CD14-positive monocyte (primary cell): Measurements from ENCODE around the gene RBM4B. TPM values are rescaled to one million over a fixed set of nuclear protein-coding genes. Genes with fewer than 3 reads are reported as not detected.

ENCODE experiments used
- DNase-seq, 3 donors: peaks; one replicate each; pipeline ENCODE4 v3.0.0-alpha.2; 2011 to 2022
- H2AFZ ChIP-seq: 2 replicates; pipeline ENCODE4 v1.6.0; 2012; ENCODE audit warnings: mild to moderate bottlenecking, low read depth, low read length, inconsistent platforms; ENCODE audit not compliant: insufficient read depth, poor library complexity, severe bottlenecking
- H3K27ac ChIP-seq, 2 donors: 1 replicate in 1 of 2; 2 replicates in 1 of 2; pipeline ENCODE4 v1.5.1; 2012 to 2013; ENCODE audit warnings: low read length in 2 of 2, control low read depth in 1 of 2, inconsistent platforms in 1 of 2, low read depth in 1 of 2, mild to moderate bottlenecking in 1 of 2
- H3K27me3 ChIP-seq, 2 donors: one replicate each; pipeline versions ENCODE4 v1.6.0 to v1.6.1; 2011 to 2013; ENCODE audit warnings: low read length in 2 of 2; ENCODE audit not compliant: control insufficient read depth in 2 of 2, insufficient read depth in 2 of 2
- H3K36me3 ChIP-seq, 2 donors: replicated peaks in 1 of 2; 1 replicate in 1 of 2; 2 replicates in 1 of 2; pipeline versions ENCODE4 v1.5.1 to v1.6.1; 2012 to 2013; ENCODE audit warnings: low read length in 2 of 2, control low read depth in 1 of 2, inconsistent platforms in 1 of 2, mild to moderate bottlenecking in 1 of 2; ENCODE audit not compliant: insufficient read depth in 2 of 2, control insufficient read depth in 1 of 2
- H3K4me1 ChIP-seq, 2 donors: 1 replicate in 1 of 2; 2 replicates in 1 of 2; pipeline versions ENCODE4 v1.5.1 to v1.6.1; 2012 to 2013; ENCODE audit warnings: low read length in 2 of 2, control low read depth in 1 of 2, inconsistent platforms in 1 of 2, mild to moderate bottlenecking in 1 of 2, moderate library complexity in 1 of 2; ENCODE audit not compliant: insufficient read depth in 2 of 2, control insufficient read depth in 1 of 2
- H3K4me2 ChIP-seq: replicated peaks from 2 replicates; pipeline ENCODE3; 2012; ENCODE audit warnings: low read length, moderate library complexity, mild to moderate bottlenecking; ENCODE audit not compliant: poor library complexity, severe bottlenecking; ENCODE audit errors: extremely low read depth
- H3K4me3 ChIP-seq, 3 experiments: fragments of 200-600 bp in 1 of 3; sonication (generic) in 1 of 3; replicated peaks in 1 of 3; 1 replicate in 2 of 3; 2 replicates in 1 of 3; pipeline ENCODE4 v1.5.1; 2011 to 2013; ENCODE audit warnings: low read length in 3 of 3, mild to moderate bottlenecking in 3 of 3, control low read depth in 2 of 3, low read depth in 2 of 3, inconsistent platforms in 1 of 3, moderate library complexity in 1 of 3
- H3K79me2 ChIP-seq: 2 replicates; pipeline ENCODE4 v1.6.0; 2012; ENCODE audit warnings: mild to moderate bottlenecking, control low read depth, inconsistent platforms, low read length, moderate library complexity; ENCODE audit not compliant: insufficient read depth
- H3K9ac ChIP-seq: 2 replicates; pipeline ENCODE4 v1.6.0; 2017; ENCODE audit warnings: low read length, mild to moderate bottlenecking; ENCODE audit not compliant: insufficient read depth, poor library complexity, severe bottlenecking
- H3K9me3 ChIP-seq, 2 donors: replicated peaks in 1 of 2; 1 replicate in 1 of 2; 2 replicates in 1 of 2; pipeline versions ENCODE4 v1.5.1 to v1.6.1; 2012 to 2013; ENCODE audit warnings: low read length in 2 of 2, control low read depth in 1 of 2; ENCODE audit not compliant: control insufficient read depth in 1 of 2, insufficient read depth in 1 of 2
- H4K20me1 ChIP-seq: 2 replicates; pipeline ENCODE4 v1.6.0; 2012; ENCODE audit warnings: mild to moderate bottlenecking, low read length, control low read depth, moderate library complexity; ENCODE audit not compliant: insufficient read depth
- H3K27ac Mint-ChIP-seq, 7 donors: one replicate each; pipeline ENCODE4 v1.8.0; 2020; ENCODE audit warnings: mild to moderate bottlenecking in 7 of 7, mixed read lengths in 7 of 7, moderate library complexity in 6 of 7, inconsistent platforms in 2 of 7
- H3K27me3 Mint-ChIP-seq, 3 donors: one replicate each; pipeline ENCODE4 v1.8.0; 2021 to 2022; ENCODE audit warnings: low read depth in 3 of 3, mild to moderate bottlenecking in 3 of 3, mixed read lengths in 3 of 3, moderate library complexity in 3 of 3, inconsistent platforms in 1 of 3
- H3K36me3 Mint-ChIP-seq, 2 donors: one replicate each; pipeline ENCODE4 v1.8.0; 2020; ENCODE audit warnings: mixed read lengths in 2 of 2, inconsistent platforms in 1 of 2, mild to moderate bottlenecking in 1 of 2
- H3K4me1 Mint-ChIP-seq: one replicate; pipeline ENCODE4 v1.8.0; 2020; ENCODE audit warnings: mild to moderate bottlenecking, mixed read lengths
- H3K4me3 Mint-ChIP-seq, 2 donors: one replicate each; pipeline ENCODE4 v1.8.0; 2020; ENCODE audit warnings: mild to moderate bottlenecking in 2 of 2, mixed read lengths in 2 of 2, moderate library complexity in 1 of 2
- H3K9me3 Mint-ChIP-seq, 7 donors: one replicate each; pipeline ENCODE4 v1.8.0; 2020 to 2022; ENCODE audit warnings: mixed read lengths in 7 of 7, mild to moderate bottlenecking in 6 of 7, moderate library complexity in 6 of 7, inconsistent platforms in 2 of 7
- CTCF ChIP-seq: fragments of 200-600 bp; IDR thresholded peaks from one replicate; pipeline ENCODE4 v1.8.0; 2022; ENCODE audit warnings: antibody characterized with exemption, mild to moderate bottlenecking
- WGBS: methylation state at CpG from one replicate; pipeline ENCODE4 v1.1.5; 2013; ENCODE audit warnings: missing lambda C conversion rate; ENCODE audit not compliant: insufficient coverage; 5-methylcytosine and 5-hydroxymethylcytosine counted together
- intact Hi-C, 2 donors: fragments of 100-400 bp; cut with micrococcal nuclease; formaldehyde crosslinking; loops; one replicate each; pipeline versions ENCODE4 v1.15.0 to v1.15.1; 2023
- polyA plus RNA-seq, 3 donors: library from polyadenylated mRNA; depleted of rRNA in 1 of 3; unstranded in 2 of 3; stranded (reverse) in 1 of 3; fragments of 300-500 nt in 2 of 3; fragments of >200 nt in 1 of 3; fragmentation: Illumina TruSeq in 2 of 3; gene quantifications; 1 replicate in 2 of 3; 2 replicates in 1 of 3; pipeline ENCODE4 v1.2.3, GENCODE V29; 2012 to 2021

The RBM4B gene
- polyA plus RNA-seq, 3 donors = 7.8 to 14.3 (median 11.2) TPM

- H3K27me3 ChIP-seq = peaks cover 37 to 45% of the 10 kb centered on the region in 2 donors
- WGBS = 94% methylated on average over 5 of the region's 5 CpGs
- H3K36me3 Mint-ChIP-seq = peaks cover 3 to 4% of the 10 kb centered on the region in 2 donors
- peaks cover 0 to 21% of the 10 kb centered on the region in 2 donors for H3K9me3 ChIP-seq
- no peak overlapping the region for H3K9ac ChIP-seq
- no peaks in the 10 kb centered on the region for H4K20me1 ChIP-seq
- peaks cover 46 to 52% (median 51%) of the 10 kb centered on the region in 3 donors for H3K27me3 Mint-ChIP-seq
- no peak for DNase-seq
- H3K27ac ChIP-seq = no peak overlapping the region
- peaks cover 0 to 13% (median 10%) of the 10 kb centered on the region in 7 donors for H3K9me3 Mint-ChIP-seq
- no peaks in the 10 kb centered on the region for H3K36me3 ChIP-seq
- H3K4me3 Mint-ChIP-seq = no peak overlapping the region
- no peak overlapping the region for H3K4me2 ChIP-seq
- intact Hi-C loops = no loop called here
- H3K4me3 ChIP-seq = no peak overlapping the region
- no peak overlapping the region for H3K27ac Mint-ChIP-seq
- TF ChIP-seq CTCF = no peak
- H3K4me1 ChIP-seq = peaks cover 6 to 10% of the 10 kb centered on the region in 2 donors
- peaks cover 9% of the 10 kb centered on the region for H3K4me1 Mint-ChIP-seq
- no peaks in the 10 kb centered on the region for H3K79me2 ChIP-seq
- H2AFZ ChIP-seq = no peak overlapping the region
These were observed 46.0 kb upstream of the RBM4B start for GRCh38 chr11:66723693-66724092.

GRCh38 chr11:66722745-66723651, 45.3 kb upstream of the RBM4B start:
- H3K4me3 ChIP-seq = no peak overlapping the region
- no peak for DNase-seq
- no peak overlapping the region for H3K27ac ChIP-seq
- H3K27me3 ChIP-seq = peaks cover 33 to 41% of the 10 kb centered on the region in 2 donors
- Mint-ChIP-seq H3K4me1 (peaks cover 9% of the 10 kb centered on the region), H3K9me3 (peaks cover 0 to 11% (median 7%) of the 10 kb centered on the region in 7 donors), H3K36me3 (peaks cover 0 to 2% of the 10 kb centered on the region in 2 donors), H3K27ac (peak overlapping the region in 1 of 7 donors; percentile 19), H3K4me3 (no peak overlapping the region), H3K27me3 (peaks cover 44 to 50% (median 49%) of the 10 kb centered on the region in 3 donors)
- H3K79me2 ChIP-seq = no peaks in the 10 kb centered on the region
- H3K9me3 ChIP-seq = peaks cover 0 to 20% of the 10 kb centered on the region in 2 donors
- no peak for TF ChIP-seq CTCF
- H4K20me1 ChIP-seq = no peaks in the 10 kb centered on the region
- no peak overlapping the region for H2AFZ ChIP-seq
- peaks cover 6 to 10% of the 10 kb centered on the region in 2 donors for H3K4me1 ChIP-seq
- 90% methylated on average over 8 of the region's 16 CpGs for WGBS
- H3K36me3 ChIP-seq = no peaks in the 10 kb centered on the region
- no peak overlapping the region for H3K9ac ChIP-seq
- intact Hi-C loops = no loop called here
- H3K4me2 ChIP-seq = no peak overlapping the region
